Endodermal cell (in vitro differentiated cells): ENCODE results near the gene PI4K2A. TPM values are rescaled to one million over a fixed set of nuclear protein-coding genes. Genes with fewer than 3 reads are reported as not detected.

Experiments
- DNase-seq: peaks from one replicate; pipeline ENCODE4 v3.0.0-alpha.2; 2017
- H3K27ac ChIP-seq: 2 replicates; pipeline ENCODE4 v1.5.1; 2013; ENCODE audit warnings: mild to moderate bottlenecking, low read depth, low read length, moderate library complexity
- H3K27me3 ChIP-seq: 2 replicates; pipeline ENCODE4 v1.6.1; 2013; ENCODE audit warnings: mild to moderate bottlenecking, low read length, moderate library complexity; ENCODE audit not compliant: insufficient read depth, control insufficient read depth, poor library complexity, severe bottlenecking
- H3K36me3 ChIP-seq: 2 replicates; pipeline ENCODE4 v1.7.0; 2013; ENCODE audit warnings: mild to moderate bottlenecking, low read length, moderate library complexity; ENCODE audit not compliant: control insufficient read depth, insufficient read depth
- H3K4me1 ChIP-seq: one replicate; pipeline ENCODE4 v1.7.0; 2013; ENCODE audit warnings: low read length; ENCODE audit not compliant: control insufficient read depth, insufficient read depth
- H3K4me3 ChIP-seq: 2 replicates; pipeline ENCODE4 v1.5.1; 2013; ENCODE audit warnings: mild to moderate bottlenecking, low read length, moderate library complexity
- H3K9ac ChIP-seq: 2 replicates; pipeline ENCODE4 v1.6.1; 2013; ENCODE audit warnings: mild to moderate bottlenecking, low read length, moderate library complexity; ENCODE audit not compliant: poor library complexity, severe bottlenecking; ENCODE audit errors: extremely low read depth
- H3K9me3 ChIP-seq: 2 replicates; pipeline ENCODE4 v1.6.1; 2013; ENCODE audit warnings: mild to moderate bottlenecking, low read length, moderate library complexity; ENCODE audit not compliant: control insufficient read depth
- H3K27ac Mint-ChIP-seq: 2 replicates; pipeline ENCODE4 v1.8.0; 2020; ENCODE audit warnings: mixed read lengths
- H3K27me3 Mint-ChIP-seq: 2 replicates; pipeline ENCODE4 v1.8.0; 2021; ENCODE audit warnings: mild to moderate bottlenecking, mixed read lengths; ENCODE audit not compliant: insufficient read depth
- H3K36me3 Mint-ChIP-seq: 2 replicates; pipeline ENCODE4 v1.8.0; 2020; ENCODE audit warnings: low read depth, mixed read lengths
- H3K4me1 Mint-ChIP-seq: 2 replicates; pipeline ENCODE4 v1.8.0; 2020; ENCODE audit warnings: mixed read lengths
- H3K4me3 Mint-ChIP-seq: 2 replicates; pipeline ENCODE4 v1.8.0; 2020; ENCODE audit warnings: mild to moderate bottlenecking, moderate library complexity, mixed read lengths
- H3K9me3 Mint-ChIP-seq: 2 replicates; pipeline ENCODE4 v1.8.0; 2020; ENCODE audit warnings: mild to moderate bottlenecking, mixed read lengths
- WGBS, 2 experiments: methylation state at CpG; one replicate each; pipeline versions ENCODE4 v1.1.5 to v1.1.7; 2013; ENCODE audit warnings: missing lambda C conversion rate in 2 of 2, mixed read lengths in 1 of 2; ENCODE audit not compliant: insufficient coverage in 1 of 2, insufficient read length in 1 of 2; 5-methylcytosine and 5-hydroxymethylcytosine counted together
- total RNA-seq, 2 donors: library from RNA; stranded (reverse); fragmentation: NEBNext Ultra II Directional in 1 of 2; extraction: Animal tissue kit (Norgen Biotek cat#: 25700) in 1 of 2; gene quantifications; 2 replicates in 1 of 2; 3 replicates in 1 of 2; pipeline ENCODE4 v1.2.1, GENCODE V29; 2021
- TF ChIP-seq, protein P1 (sequence below): fragments of 200-600 bp; sonication (generic); conservative IDR thresholded peaks from 2 replicates; pipeline ENCODE4 v1.5.0; 2021; ENCODE audit warnings: antibody characterized with exemption, mild to moderate bottlenecking

Gene PI4K2A
- total RNA-seq, 2 donors from 2014 or later: 14.5 to 18.1 TPM

DNA sequence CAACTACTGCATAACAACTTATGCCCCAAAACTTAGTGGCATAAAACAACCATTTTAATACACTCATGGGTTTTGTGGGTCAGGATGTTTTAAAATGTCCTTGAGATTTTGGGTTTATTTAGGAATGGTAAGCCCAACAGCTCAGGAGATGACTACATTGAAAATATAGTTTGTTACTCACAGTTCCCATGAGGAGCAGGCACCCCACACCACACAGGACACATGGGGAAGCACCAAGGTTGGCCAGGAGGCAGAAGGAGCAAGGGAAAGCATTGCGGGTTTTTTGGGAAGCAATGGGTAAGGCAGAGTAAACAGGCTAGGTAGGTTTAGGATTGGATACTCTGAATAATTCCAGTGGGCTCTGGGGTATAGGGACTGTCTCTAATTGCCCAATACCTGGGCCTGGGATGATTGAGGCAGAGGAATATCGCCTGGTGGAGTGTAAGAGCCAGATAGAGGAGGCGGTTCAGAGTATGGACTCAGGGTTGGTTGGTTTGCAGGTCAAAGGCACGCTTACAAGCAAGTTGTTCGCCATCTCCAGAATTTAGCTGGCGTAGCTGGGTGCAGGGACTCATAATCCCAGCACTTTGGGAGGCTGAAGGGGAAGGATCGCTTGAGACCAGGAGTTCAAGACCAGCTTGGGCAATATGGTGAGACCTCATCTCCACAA lies 63.1 kb downstream of the PI4K2A start:
- H3K36me3 Mint-ChIP-seq: no peaks in the 10 kb centered on the region
- 67 to 87% methylated on average over 4 to 7 of the region's 7 CpGs for WGBS, 2 experiments

GRCh38 chr10:97704341-97704740 lies 63.9 kb downstream of the PI4K2A start:
- Histone ChIP-seq H3K4me3 (no peak overlapping the region), H3K27me3 (no peaks in the 10 kb centered on the region), H3K9ac (no peak overlapping the region), H3K4me1 (no peaks in the 10 kb centered on the region), H3K27ac (no peak overlapping the region), H3K9me3 (no peaks in the 10 kb centered on the region), H3K36me3 (no peaks in the 10 kb centered on the region)
- H3K27me3 Mint-ChIP-seq: peaks cover 6% of the 10 kb centered on the region
- no peaks in the 10 kb centered on the region for H3K4me1 Mint-ChIP-seq
- 75 to 81% methylated on average over 1 of the region's 1 CpG for WGBS, 2 experiments
- no peaks in the 10 kb centered on the region for H3K36me3 Mint-ChIP-seq
- TF ChIP-seq, protein P1, sequence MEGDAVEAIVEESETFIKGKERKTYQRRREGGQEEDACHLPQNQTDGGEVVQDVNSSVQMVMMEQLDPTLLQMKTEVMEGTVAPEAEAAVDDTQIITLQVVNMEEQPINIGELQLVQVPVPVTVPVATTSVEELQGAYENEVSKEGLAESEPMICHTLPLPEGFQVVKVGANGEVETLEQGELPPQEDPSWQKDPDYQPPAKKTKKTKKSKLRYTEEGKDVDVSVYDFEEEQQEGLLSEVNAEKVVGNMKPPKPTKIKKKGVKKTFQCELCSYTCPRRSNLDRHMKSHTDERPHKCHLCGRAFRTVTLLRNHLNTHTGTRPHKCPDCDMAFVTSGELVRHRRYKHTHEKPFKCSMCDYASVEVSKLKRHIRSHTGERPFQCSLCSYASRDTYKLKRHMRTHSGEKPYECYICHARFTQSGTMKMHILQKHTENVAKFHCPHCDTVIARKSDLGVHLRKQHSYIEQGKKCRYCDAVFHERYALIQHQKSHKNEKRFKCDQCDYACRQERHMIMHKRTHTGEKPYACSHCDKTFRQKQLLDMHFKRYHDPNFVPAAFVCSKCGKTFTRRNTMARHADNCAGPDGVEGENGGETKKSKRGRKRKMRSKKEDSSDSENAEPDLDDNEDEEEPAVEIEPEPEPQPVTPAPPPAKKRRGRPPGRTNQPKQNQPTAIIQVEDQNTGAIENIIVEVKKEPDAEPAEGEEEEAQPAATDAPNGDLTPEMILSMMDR: no peak
- DNase-seq: no peak
- H3K27ac Mint-ChIP-seq: no peak overlapping the region
- H3K9me3 Mint-ChIP-seq: no peaks in the 10 kb centered on the region
- H3K4me3 Mint-ChIP-seq: no peak overlapping the region

More for the DNA sequence above, 63.1 kb downstream of the PI4K2A start:
- no peaks in the 10 kb centered on the region for H3K9me3 ChIP-seq
- no peaks in the 10 kb centered on the region for H3K9me3 Mint-ChIP-seq
- no peaks in the 10 kb centered on the region for H3K4me1 ChIP-seq
- H3K27ac ChIP-seq: no peak overlapping the region
- no peak overlapping the region for H3K4me3 ChIP-seq
- H3K4me1 Mint-ChIP-seq: no peaks in the 10 kb centered on the region
- no peaks in the 10 kb centered on the region for H3K27me3 ChIP-seq
- TF ChIP-seq, protein P1: no peak
- no peaks in the 10 kb centered on the region for H3K36me3 ChIP-seq
- H3K27ac Mint-ChIP-seq: no peak overlapping the region
- H3K27me3 Mint-ChIP-seq: no peaks in the 10 kb centered on the region
- DNase-seq: no peak
- H3K4me3 Mint-ChIP-seq: no peak overlapping the region
- no peak overlapping the region for H3K9ac ChIP-seq

GRCh38 chr10:97705006-97705670 lies 64.7 kb downstream of the PI4K2A start:
- H3K27ac ChIP-seq: no peak overlapping the region
- H3K4me3 Mint-ChIP-seq: no peak overlapping the region
- H3K9me3 Mint-ChIP-seq: no peaks in the 10 kb centered on the region
- DNase-seq: no peak
- no peaks in the 10 kb centered on the region for H3K4me1 ChIP-seq
- 98 to 100% methylated on average over 1 to 3 of the region's 3 CpGs for WGBS, 2 experiments
- H3K27me3 Mint-ChIP-seq: peaks cover 7% of the 10 kb centered on the region
- H3K27me3 ChIP-seq: no peaks in the 10 kb centered on the region
- no peak overlapping the region for H3K4me3 ChIP-seq
- H3K36me3 ChIP-seq: no peaks in the 10 kb centered on the region
- no peaks in the 10 kb centered on the region for H3K36me3 Mint-ChIP-seq
- H3K27ac Mint-ChIP-seq: no peak overlapping the region
- TF ChIP-seq, protein P1: no peak
- no peak overlapping the region for H3K9ac ChIP-seq
- no peaks in the 10 kb centered on the region for H3K4me1 Mint-ChIP-seq
- no peaks in the 10 kb centered on the region for H3K9me3 ChIP-seq
